Measurements from ENCODE around the gene ICA1.
A peak's percentile ranks its signal among the peaks of the same experiment; 100 is the strongest.

The ICA1 gene

GRCh38 chr7:8220376-8221100 is 41.4 kb downstream of the ICA1 start:
- POLR2A ChIA-PET, result no interaction called here
- Histone ChIP-seq H3K27ac (ENCODE audit: extremely low read depth, low read depth, low read length) (no peak overlapping the region), H3K9me3 (ENCODE audit: control insufficient read depth, insufficient read depth, low read depth, low read length) (no peaks in the 10 kb centered on the region), H3K4me1 (ENCODE audit: control insufficient read depth, insufficient read depth, low read length) (no peaks in the 10 kb centered on the region), H3K36me3 (ENCODE audit: control insufficient read depth in 2 of 2, insufficient read depth in 1 of 2, low read length in 2 of 2) (no peaks in the 10 kb centered on the region), H3K4me3 (ENCODE audit: low read depth, low read length) (no peak overlapping the region)
- TF ChIP-seq SP2 (tag by site-specific recombination; IDR thresholded peaks at IDR 0.05), result no peak
- TF ChIP-seq BCL11B (tag by site-specific recombination; IDR thresholded peaks at IDR 0.05; ENCODE audit: low read depth), result no peak
- TF ChIP-seq ZNF280C (tag by site-specific recombination; IDR thresholded peaks at IDR 0.05), result no peak
- TF ChIP-seq ZNF830 (tag by site-specific recombination; IDR thresholded peaks at IDR 0.05; ENCODE audit: low read depth), result no peak
- no peak for TF ChIP-seq ZNF660 (tag by site-specific recombination; IDR thresholded peaks at IDR 0.05)
- no peak for TF ChIP-seq YY1 (tag by site-specific recombination; IDR thresholded peaks at IDR 0.05)
- no peak for TF ChIP-seq ZNF350 (tag by site-specific recombination; IDR thresholded peaks at IDR 0.05)
- CTCF ChIA-PET, result interaction anchor here (0.6 to 2.2 kb wide), 4 partner anchors 30 to 539 kb away, joined by 3 to 6 read pairs (median 3); no protein-coding TSS in a partner anchor

- POLR2A ChIA-PET, result no interaction called here
- no peak for TF ChIP-seq PRDM4 (tag by site-specific recombination; IDR thresholded peaks at IDR 0.05)
- TF ChIP-seq KLF7 (tag by site-specific recombination; IDR thresholded peaks at IDR 0.05; ENCODE audit: borderline replicate concordance), result no peak
- TF ChIP-seq BCL11A (tag by site-specific recombination; IDR thresholded peaks at IDR 0.05; ENCODE audit: low read depth), result no peak
- TF ChIP-seq ZNF645 (tag by site-specific recombination; IDR thresholded peaks at IDR 0.05), result no peak
- TF ChIP-seq ZBTB44 (tag by site-specific recombination; IDR thresholded peaks at IDR 0.05), result peak; percentile 36; the same call in 1 of the 2 replicates
- TF ChIP-seq ZNF639 (tag by site-specific recombination; IDR thresholded peaks at IDR 0.05), result no peak
- TF ChIP-seq ZNF654 (tag by site-specific recombination; IDR thresholded peaks at IDR 0.05; ENCODE audit: low read depth), result peak; percentile 80
- no peak for TF ChIP-seq ZNF138 (tag by site-specific recombination; IDR thresholded peaks at IDR 0.05; ENCODE audit: borderline replicate concordance)
- no peak for TF ChIP-seq GFI1B (tag by site-specific recombination; IDR thresholded peaks at IDR 0.05)
- no peak for TF ChIP-seq ZBTB8A (tag by site-specific recombination; IDR thresholded peaks at IDR 0.05)
- TF ChIP-seq SP7 (tag by site-specific recombination; IDR thresholded peaks at IDR 0.05), result no peak
- TF ChIP-seq ZNF302 (tag by site-specific recombination; IDR thresholded peaks at IDR 0.05; ENCODE audit: low read depth), result no peak
- TF ChIP-seq ZNF292 (tag by site-specific recombination; IDR thresholded peaks at IDR 0.05; ENCODE audit: borderline replicate concordance, low read depth), result no peak
- no peak for TF ChIP-seq ZNF140 (tag by site-specific recombination; IDR thresholded peaks at IDR 0.05)
- peak; percentile 35; the same call in 1 of the 2 replicates for TF ChIP-seq CTCF (tag by site-specific recombination; IDR thresholded peaks at IDR 0.05)
Measured at GRCh38 chr7:8217200-8218068, 44.5 kb downstream of the ICA1 start.

More at GRCh38 chr7:8217200-8218068, 44.5 kb downstream of the ICA1 start:
- Histone ChIP-seq H3K4me3 (ENCODE audit: low read depth, low read length) (no peak overlapping the region), H3K36me3 (ENCODE audit: control insufficient read depth in 2 of 2, insufficient read depth in 1 of 2, low read length in 2 of 2) (no peaks in the 10 kb centered on the region), H3K27ac (ENCODE audit: extremely low read depth, low read depth, low read length) (no peak overlapping the region), H3K9me3 (ENCODE audit: control insufficient read depth, insufficient read depth, low read depth, low read length) (no peaks in the 10 kb centered on the region), H3K4me1 (ENCODE audit: control insufficient read depth, insufficient read depth, low read length) (no peaks in the 10 kb centered on the region)
- CTCF ChIA-PET, result interaction anchor here (0.6 to 3.3 kb wide), 22 partner anchors 9 to 811 kb away, joined by 3 to 13 read pairs (median 3); no protein-coding TSS in a partner anchor

All from HEK293 (cell line).